HepG2 (cell line): ENCODE measurements around the gene GLIPR1L1.
"Not testable (repeated sequence)": the region's sequence is repeated elsewhere in the genome, so short reads cannot be mapped to it uniquely, and the experiment has no call there.

ENCODE experiments used
- CTCF ChIP-seq: sonication (generic); formaldehyde crosslinking; IDR thresholded peaks from 2 replicates; pipeline ENCODE4 v1.5.0; 2020; ENCODE audit warnings: mild to moderate bottlenecking, missing genetic modification reagents, moderate library complexity
- IKZF4 ChIP-seq: sonication (generic); formaldehyde crosslinking; IDR thresholded peaks from 2 replicates; pipeline ENCODE4 v1.5.1; 2020; ENCODE audit warnings: borderline replicate concordance, mild to moderate bottlenecking, low read depth, missing genetic modification reagents; ENCODE audit errors: not compliant biosample characterization
- IRF2 ChIP-seq: IDR thresholded peaks from 2 replicates; pipeline ENCODE4 v1.6.1; 2018; ENCODE audit warnings: missing genetic modification reagents, missing compliant biosample characterization
- RFX5 ChIP-seq: IDR thresholded peaks from 2 replicates; pipeline ENCODE4 v1.6.1; 2011; ENCODE audit warnings: low read depth, low read length, improper control_type of control experiment
- TP53 ChIP-seq: sonication (generic); formaldehyde crosslinking; conservative IDR thresholded peaks from 2 replicates; pipeline ENCODE4 v1.4.0; 2020; ENCODE audit warnings: missing genetic modification reagents
- USF2 ChIP-seq, 2 experiments: sonication (generic) in 1 of 2; formaldehyde crosslinking in 1 of 2; IDR thresholded peaks; 2 replicates each; pipeline versions ENCODE4 v1.5.1 to v1.6.1; 2011 to 2020; ENCODE audit warnings: borderline replicate concordance in 1 of 2, low read depth in 1 of 2, low read length in 1 of 2, mild to moderate bottlenecking in 1 of 2, missing genetic modification reagents in 1 of 2, moderate library complexity in 1 of 2
- ZNF232 ChIP-seq: sonication (generic); formaldehyde crosslinking; IDR thresholded peaks from 2 replicates; pipeline ENCODE4 v1.4.0; 2020; ENCODE audit warnings: missing genetic modification reagents, borderline replicate concordance
- ZNF501 ChIP-seq: sonication (generic); formaldehyde crosslinking; IDR thresholded peaks from 2 replicates; pipeline ENCODE4 v1.5.1; 2020; ENCODE audit warnings: mild to moderate bottlenecking, moderate library complexity, missing genetic modification reagents

GRCh38 chr12:75346215-75346614 lies 11.7 kb downstream of the GLIPR1L1 start:
- TF ChIP-seq IRF2 (CRISPR knock-in tag); CTCF (CRISPR knock-in tag); USF2 (IDR thresholded peaks at IDR 0.05; ENCODE audit: low read depth, low read length); USF2 (CRISPR knock-in tag; IDR thresholded peaks at IDR 0.05; ENCODE audit: borderline replicate concordance); IKZF4 (CRISPR knock-in tag); RFX5; ZNF232; ZNF501; TP53 (CRISPR knock-in tag): not testable (repeated sequence)
